OCI-LY7 (cell line): ENCODE data around the gene DRC7. TPM values are rescaled to one million over a fixed set of nuclear protein-coding genes. Genes with fewer than 3 reads are reported as not detected.
A peak's percentile ranks its signal among the peaks of the same experiment; 100 is the strongest.

Experiments
- BruUV-seq: library from RNA; stranded (reverse); fragments of 400-500 nt; replicated peaks from 2 replicates; lab custom pipeline; 2021; lab: Mats Ljungman, UMichigan
- CTCF ChIA-PET: fragments of 300-600 bp; sonication (Branson Sonifier 250); formaldehyde crosslinking; loops from one replicate; lab custom pipeline; 2022; ENCODE audit warnings: antibody characterized with exemption; ENCODE audit not compliant: unreplicated experiment; lab: Charles Lee
- POLR2A ChIA-PET: fragments of 300-600 bp; sonication (Branson Sonifier 250); formaldehyde crosslinking; loops from one replicate; lab custom pipeline; 2022; ENCODE audit warnings: antibody characterized with exemption; lab: Charles Lee
- DNase-seq: peaks from one replicate; pipeline ENCODE4 v3.0.0-alpha.2; 2015; ENCODE audit warnings: low spot score
- H2AFZ ChIP-seq: fragments of 200-600 bp; sonication (generic), shearing (Covaris generic); 2 replicates; pipeline ENCODE4 v1.6.1; 2014; ENCODE audit warnings: mild to moderate bottlenecking, antibody characterized with exemption, low read length, moderate library complexity
- H3K27ac ChIP-seq: fragments of 200-600 bp; sonication (generic); 2 replicates; pipeline ENCODE4 v1.5.1; 2014; ENCODE audit warnings: mixed run types, low read depth, mild to moderate bottlenecking, moderate library complexity, low read length, inconsistent platforms; ENCODE audit not compliant: poor library complexity, severe bottlenecking
- H3K36me3 ChIP-seq: fragments of 200-600 bp; sonication (generic); 2 replicates; pipeline ENCODE4 v1.6.1; 2014; ENCODE audit warnings: mild to moderate bottlenecking, antibody characterized with exemption, low read length, moderate library complexity, mixed read lengths; ENCODE audit not compliant: insufficient read depth
- H3K4me1 ChIP-seq: fragments of 200-600 bp; sonication (generic); 2 replicates; pipeline ENCODE4 v1.5.1; 2014; ENCODE audit warnings: mild to moderate bottlenecking, low read length; ENCODE audit not compliant: insufficient read depth, poor library complexity, severe bottlenecking
- H3K4me2 ChIP-seq: fragments of 200-600 bp; sonication (generic); 2 replicates; pipeline ENCODE4 v1.6.1; 2014; ENCODE audit warnings: mild to moderate bottlenecking, low read length
- H3K4me3 ChIP-seq: fragments of 200-600 bp; sonication (generic); 2 replicates; pipeline ENCODE4 v1.5.1; 2014; ENCODE audit warnings: mild to moderate bottlenecking, low read depth, low read length; ENCODE audit not compliant: poor library complexity, severe bottlenecking
- H3K79me2 ChIP-seq: fragments of 200-600 bp; sonication (generic); 2 replicates; pipeline ENCODE4 v1.6.1; 2016; ENCODE audit warnings: low read depth, mild to moderate bottlenecking, low read length, moderate library complexity, mixed read lengths; ENCODE audit not compliant: insufficient read depth
- H3K9me2 ChIP-seq: fragments of 200-600 bp; sonication (generic); 2 replicates; pipeline ENCODE4 v1.6.1; 2016; ENCODE audit warnings: mild to moderate bottlenecking, low read length, mixed read lengths; ENCODE audit not compliant: insufficient read depth
- H3K9me3 ChIP-seq: fragments of 200-600 bp; sonication (generic); 2 replicates; pipeline ENCODE4 v1.6.1; 2014; ENCODE audit warnings: mild to moderate bottlenecking, mixed run types, low read length, mixed read lengths
- H4K20me1 ChIP-seq: fragments of 200-600 bp; sonication (generic); 2 replicates; pipeline ENCODE4 v1.6.1; 2014; ENCODE audit warnings: mild to moderate bottlenecking, antibody characterized with exemption, low read length, moderate library complexity, mixed read lengths; ENCODE audit not compliant: insufficient read depth
- CTCF ChIP-seq: fragments of 200-600 bp; sonication (generic); conservative IDR thresholded peaks from 2 replicates; pipeline ENCODE4 v1.5.1; 2014; ENCODE audit warnings: mild to moderate bottlenecking, antibody characterized with exemption, low read length, moderate library complexity, mixed read lengths
- EZH2phosphoT487 ChIP-seq: fragments of 200-600 bp; sonication (generic); IDR thresholded peaks from 2 replicates; pipeline ENCODE4 v1.6.1; 2018; ENCODE audit warnings: low read depth, borderline replicate concordance, mild to moderate bottlenecking, mixed run types, antibody characterized with exemption, low read length, moderate library complexity, mixed read lengths
- intact Hi-C: fragments of 100-400 bp; cut with micrococcal nuclease; formaldehyde crosslinking; loops from one replicate; pipeline ENCODE4 v1.10.0; 2022; ENCODE audit not compliant: unreplicated experiment
- total RNA-seq, 2 experiments: library from RNA; depleted of rRNA in 1 of 2; stranded (reverse); fragments of >200 nt in 1 of 2; shearing (Covaris generic) in 1 of 2; gene quantifications; 2 replicates each; pipeline ENCODE4 v1.2.3, GENCODE V29; 2014 to 2022

The DRC7 gene
- total RNA-seq, 2 experiments from 2014 or later, result 0.44 to 0.46 TPM

GRCh38 chr16:57723170-57723569 lies 28.6 kb downstream of the DRC7 start:
- H3K9me3 ChIP-seq, result no peaks in the 10 kb centered on the region
- no peak overlapping the region for H2AFZ ChIP-seq
- ChIA-PET POLR2A (no interaction called here), CTCF (no interaction called here)
- no TSS peak for BruUV-seq
- no peak for TF ChIP-seq EZH2phosphoT487
- 0 out of 2 replicates have a peak, but pooled peaks have one; percentile 14 for TF ChIP-seq CTCF
- no peaks in the 10 kb centered on the region for H3K79me2 ChIP-seq
- no peak overlapping the region for H3K4me3 ChIP-seq
- DNase-seq, result no peak
- H3K4me1 ChIP-seq, result no peaks in the 10 kb centered on the region
- H4K20me1 ChIP-seq, result no peaks in the 10 kb centered on the region
- H3K27ac ChIP-seq, result no peak overlapping the region
- intact Hi-C loops, result loop anchor here (5.0 kb wide), 2 partner anchors 121 to 146 kb away; no protein-coding TSS in a partner anchor
- H3K9me2 ChIP-seq, result no peaks in the 10 kb centered on the region
- H3K4me2 ChIP-seq, result no peak overlapping the region
- H3K36me3 ChIP-seq, result no peaks in the 10 kb centered on the region

GRCh38 chr16:57724531-57724930 lies 29.9 kb downstream of the DRC7 start:
- no TSS peak for BruUV-seq
- DNase-seq, result no peak
- no peak overlapping the region for H3K27ac ChIP-seq
- no peaks in the 10 kb centered on the region for H3K9me2 ChIP-seq
- no peaks in the 10 kb centered on the region for H3K36me3 ChIP-seq
- H2AFZ ChIP-seq, result no peak overlapping the region
- ChIA-PET POLR2A (interaction anchor here (0.6 to 1.0 kb wide), 2 partner anchors 79 to 1302 kb away, joined by 3 to 5 read pairs; no protein-coding TSS in a partner anchor), CTCF (no interaction called here)
- no peak overlapping the region for H3K4me3 ChIP-seq
- intact Hi-C loops, result loop anchor here (5.0 kb wide), 2 partner anchors 122 to 147 kb away; no protein-coding TSS in a partner anchor
- no peak for TF ChIP-seq EZH2phosphoT487
- no peak for TF ChIP-seq CTCF
- no peaks in the 10 kb centered on the region for H3K4me1 ChIP-seq
- no peaks in the 10 kb centered on the region for H3K9me3 ChIP-seq
- H3K79me2 ChIP-seq, result no peaks in the 10 kb centered on the region
- H4K20me1 ChIP-seq, result no peaks in the 10 kb centered on the region
- H3K4me2 ChIP-seq, result no peak overlapping the region

GRCh38 chr16:57725151-57725550 lies 30.5 kb downstream of the DRC7 start:
- Histone ChIP-seq H3K9me2 (no peaks in the 10 kb centered on the region), H3K27ac (no peak overlapping the region), H3K4me2 (no peak overlapping the region), H2AFZ (no peak overlapping the region), H4K20me1 (no peaks in the 10 kb centered on the region), H3K4me3 (no peak overlapping the region), H3K79me2 (no peaks in the 10 kb centered on the region), H3K36me3 (no peaks in the 10 kb centered on the region), H3K9me3 (no peaks in the 10 kb centered on the region), H3K4me1 (no peaks in the 10 kb centered on the region)
- intact Hi-C loops, result no loop called here
- CTCF ChIA-PET, result no interaction called here
- no TSS peak for BruUV-seq
- no peak for DNase-seq
- POLR2A ChIA-PET, result interaction anchor here (0.6 to 1.0 kb wide), 3 partner anchors 20 to 1302 kb away, joined by 3 to 5 read pairs (median 3); no protein-coding TSS in a partner anchor
- TF ChIP-seq CTCF, result no peak
- TF ChIP-seq EZH2phosphoT487, result no peak
